Measurements from ENCODE around the gene TNP1. TPM values are rescaled to one million over a fixed set of nuclear protein-coding genes. Genes with fewer than 3 reads are reported as not detected.

TNP1 gene
- total and polyA plus RNA-seq, 2 donors (not counting 1 experiment from before 2014, with no cell fraction given) = not detected

GRCh38 chr2:216870508-216871332 is 10.9 kb upstream of the TNP1 start:
- no peaks in the 10 kb centered on the region for H3K27me3 ChIP-seq (replicated peaks in 1 of 4; ENCODE audit: control extremely low read depth in 1 of 4, control insufficient read depth in 3 of 4, insufficient read depth in 4 of 4, low read length in 3 of 4)
- Mint-ChIP-seq H3K4me1 (no peaks in the 10 kb centered on the region), H3K4me3 (no peak overlapping the region), H3K27me3 (peaks cover 9% of the 10 kb centered on the region), H3K9me3 (ENCODE audit: insufficient read depth) (no peaks in the 10 kb centered on the region), H3K27ac (no peak overlapping the region)
- no peak overlapping the region for H3K4me2 ChIP-seq (replicated peaks; ENCODE audit: low read depth, low read length, poor library complexity, severe bottlenecking)
- no peaks in the 10 kb centered on the region for H4K20me1 ChIP-seq (ENCODE audit: control insufficient read depth, insufficient read depth, low read length, poor library complexity, severe bottlenecking)
- TF ChIP-seq CTCF (IDR thresholded peaks at IDR 0.05) = no peak
- no peak for TF ChIP-seq EZH2 (IDR thresholded peaks at IDR 0.05; ENCODE audit: borderline replicate concordance, insufficient read depth, low read depth, low read length, poor library complexity, severe bottlenecking)
- intact Hi-C loops (cut with micrococcal nuclease) = no loop called here
- H3K4me3 ChIP-seq (ENCODE audit: control extremely low read depth in 1 of 5, extremely low read depth in 1 of 5, insufficient read depth in 1 of 5, low read depth in 2 of 5, low read length in 4 of 5) = no peak overlapping the region
- WGBS (ENCODE audit: insufficient coverage) = 100% methylated on average over 2 of the region's 3 CpGs
- no peak overlapping the region for H3K27ac ChIP-seq (ENCODE audit: low read length in 2 of 2)
- no peak overlapping the region for H3K9ac ChIP-seq (ENCODE audit: low read length)
- no peak overlapping the region for H2AFZ ChIP-seq (ENCODE audit: insufficient read depth, low read depth, low read length, poor library complexity, severe bottlenecking)
- H3K9me3 ChIP-seq (ENCODE audit: control extremely low read depth in 1 of 3, control insufficient read depth in 2 of 3, insufficient read depth in 1 of 3, low read length in 2 of 3) = no peaks in the 10 kb centered on the region
- ATAC-seq (ENCODE audit: low read depth) (no peak), DNase-seq (no peak)
- CTCF ChIA-PET = no interaction called here
- H3K4me1 ChIP-seq (ENCODE audit: control insufficient read depth in 2 of 2, insufficient read depth in 2 of 2, low read length in 2 of 2) = no peaks in the 10 kb centered on the region
- H3K79me2 ChIP-seq (ENCODE audit: control insufficient read depth, insufficient read depth, low read length) = no peaks in the 10 kb centered on the region
- POLR2A ChIA-PET = no interaction called here
- no peaks in the 10 kb centered on the region for H3K36me3 ChIP-seq (replicated peaks in 1 of 2; ENCODE audit: control extremely low read depth in 1 of 2, control insufficient read depth in 1 of 2, extremely low read depth in 1 of 2, insufficient read depth in 2 of 2, low read length in 1 of 2)

GRCh38 chr2:216866515-216867095 is 6.7 kb upstream of the TNP1 start:
- Histone ChIP-seq H4K20me1 (ENCODE audit: control insufficient read depth, insufficient read depth, low read length, poor library complexity, severe bottlenecking) (no peaks in the 10 kb centered on the region), H3K36me3 (replicated peaks in 1 of 2; ENCODE audit: control extremely low read depth in 1 of 2, control insufficient read depth in 1 of 2, extremely low read depth in 1 of 2, insufficient read depth in 2 of 2, low read length in 1 of 2) (no peaks in the 10 kb centered on the region), H3K9me3 (ENCODE audit: control extremely low read depth in 1 of 3, control insufficient read depth in 2 of 3, insufficient read depth in 1 of 3, low read length in 2 of 3) (no peaks in the 10 kb centered on the region), H3K79me2 (ENCODE audit: control insufficient read depth, insufficient read depth, low read length) (no peaks in the 10 kb centered on the region), H3K9ac (ENCODE audit: low read length) (no peak overlapping the region), H3K4me1 (ENCODE audit: control insufficient read depth in 2 of 2, insufficient read depth in 2 of 2, low read length in 2 of 2) (no peaks in the 10 kb centered on the region), H3K27me3 (replicated peaks in 1 of 4; ENCODE audit: control extremely low read depth in 1 of 4, control insufficient read depth in 3 of 4, insufficient read depth in 4 of 4, low read length in 3 of 4) (no peaks in the 10 kb centered on the region), H3K4me3 (ENCODE audit: control extremely low read depth in 1 of 5, extremely low read depth in 1 of 5, insufficient read depth in 1 of 5, low read depth in 2 of 5, low read length in 4 of 5) (no peak overlapping the region), H2AFZ (ENCODE audit: insufficient read depth, low read depth, low read length, poor library complexity, severe bottlenecking) (no peak overlapping the region), H3K4me2 (replicated peaks; ENCODE audit: low read depth, low read length, poor library complexity, severe bottlenecking) (no peak overlapping the region), H3K27ac (ENCODE audit: low read length in 2 of 2) (no peak overlapping the region)
- Mint-ChIP-seq H3K27ac (no peak overlapping the region), H3K27me3 (peaks cover 13% of the 10 kb centered on the region), H3K9me3 (ENCODE audit: insufficient read depth) (no peaks in the 10 kb centered on the region), H3K4me1 (no peaks in the 10 kb centered on the region), H3K4me3 (no peak overlapping the region)
- intact Hi-C loops (cut with micrococcal nuclease) = no loop called here
- no peak for TF ChIP-seq EZH2 (IDR thresholded peaks at IDR 0.05; ENCODE audit: borderline replicate concordance, insufficient read depth, low read depth, low read length, poor library complexity, severe bottlenecking)
- no peak for TF ChIP-seq CTCF (IDR thresholded peaks at IDR 0.05)
- POLR2A ChIA-PET = no interaction called here
- CTCF ChIA-PET = no interaction called here
- no peak for ATAC-seq (ENCODE audit: low read depth)
- WGBS (ENCODE audit: insufficient coverage) = 100% methylated on average over 2 of the region's 3 CpGs
- DNase-seq = no peak

All from B cell (primary cell).